Vagina (tissue), 2 donors: ENCODE results near the gene IL12RB2. TPM values are rescaled to one million over a fixed set of nuclear protein-coding genes. Genes with fewer than 3 reads are reported as not detected.

Experiments
- DNase-seq, 2 donors: peaks; one replicate each; pipeline ENCODE4 v3.0.0-alpha.2; 2017; ENCODE audit errors: extremely low spot score in 2 of 2
- H3K27ac ChIP-seq: fragments of 200-600 bp; sonication (generic); one replicate; pipeline ENCODE4 v1.5.1; 2019
- H3K27me3 ChIP-seq: fragments of 200-600 bp; sonication (generic); one replicate; pipeline ENCODE4 v1.5.1; 2019
- H3K36me3 ChIP-seq, 2 donors: fragments of 200-600 bp; sonication (generic); one replicate each; pipeline ENCODE4 v1.5.1; 2017 to 2019
- H3K4me1 ChIP-seq: fragments of 200-600 bp; sonication (generic); one replicate; pipeline ENCODE4 v1.5.1; 2019
- H3K4me3 ChIP-seq, 2 donors: fragments of 200-600 bp; sonication (generic); 1 replicate in 1 of 2; 2 replicates in 1 of 2; pipeline ENCODE4 v1.5.1; 2016 to 2019
- H3K9me3 ChIP-seq: fragments of 200-600 bp; sonication (generic); one replicate; pipeline ENCODE4 v1.5.1; 2019
- CTCF ChIP-seq, 3 experiments: fragments of 450-650 bp in 2 of 3; fragments of 200-600 bp in 1 of 3; sonication (generic) in 1 of 3; IDR thresholded peaks; one replicate each; pipeline ENCODE4 v1.5.1; 2017 to 2019; ENCODE audit warnings: antibody characterized with exemption in 3 of 3, mild to moderate bottlenecking in 2 of 3, moderate library complexity in 2 of 3
- POLR2A ChIP-seq, 2 donors: fragments of 450-650 bp; IDR thresholded peaks; one replicate each; pipeline ENCODE4 v1.6.1; 2017; ENCODE audit warnings: antibody characterized with exemption in 2 of 2, mild to moderate bottlenecking in 2 of 2, moderate library complexity in 2 of 2
- POLR2AphosphoS5 ChIP-seq, 2 donors: sonication (generic); formaldehyde crosslinking; IDR thresholded peaks; one replicate each; pipeline ENCODE4 v1.9.0; 2017; ENCODE audit warnings: antibody characterized with exemption in 2 of 2, mild to moderate bottlenecking in 2 of 2, low read depth in 1 of 2; ENCODE audit not compliant: insufficient read depth in 1 of 2
- intact Hi-C: fragments of 100-400 bp; cut with DNase I; formaldehyde crosslinking; loops from one replicate; pipeline ENCODE4 v1.15.1; 2023
- total RNA-seq: library from RNA; depleted of rRNA; stranded (reverse); fragments of >200 nt; gene quantifications from one replicate; pipeline ENCODE4 v1.2.3, GENCODE V29; 2016

Gene IL12RB2
- total RNA-seq, 1 donor from 2014 or later = 0.74 TPM

- DNase-seq = no peak
- Histone ChIP-seq H3K9me3 (no peaks in the 10 kb centered on the region), H3K36me3 (no peaks in the 10 kb centered on the region), H3K4me3 (no peak overlapping the region), H3K4me1 (no peaks in the 10 kb centered on the region), H3K27ac (no peak overlapping the region), H3K27me3 (no peaks in the 10 kb centered on the region)
- intact Hi-C loops = no loop called here
- TF ChIP-seq CTCF (IDR thresholded peaks at IDR 0.05) (no peak), POLR2A (IDR thresholded peaks at IDR 0.05) (no peak), POLR2AphosphoS5 (IDR thresholded peaks at IDR 0.05; ENCODE audit: insufficient read depth in 1 of 2, low read depth in 1 of 2) (no peak)
Observed at GRCh38 chr1:67269061-67269460, 38.6 kb upstream of the IL12RB2 start.

GRCh38 chr1:67270541-67270940, 37.1 kb upstream of the IL12RB2 start:
- H3K27me3 ChIP-seq = no peaks in the 10 kb centered on the region
- TF ChIP-seq POLR2AphosphoS5 (IDR thresholded peaks at IDR 0.05; ENCODE audit: insufficient read depth in 1 of 2, low read depth in 1 of 2) (no peak), POLR2A (IDR thresholded peaks at IDR 0.05) (no peak), CTCF (IDR thresholded peaks at IDR 0.05) (no peak)
- DNase-seq = no peak
- no peak overlapping the region for H3K4me3 ChIP-seq
- H3K4me1 ChIP-seq = no peaks in the 10 kb centered on the region
- no peaks in the 10 kb centered on the region for H3K36me3 ChIP-seq
- intact Hi-C loops = no loop called here
- no peak overlapping the region for H3K27ac ChIP-seq
- no peaks in the 10 kb centered on the region for H3K9me3 ChIP-seq

GRCh38 chr1:67273591-67273990, 34.1 kb upstream of the IL12RB2 start:
- no peaks in the 10 kb centered on the region for H3K9me3 ChIP-seq
- TF ChIP-seq CTCF (IDR thresholded peaks at IDR 0.05) (no peak), POLR2AphosphoS5 (IDR thresholded peaks at IDR 0.05; ENCODE audit: insufficient read depth in 1 of 2, low read depth in 1 of 2) (no peak), POLR2A (IDR thresholded peaks at IDR 0.05) (no peak)
- H3K27me3 ChIP-seq = no peaks in the 10 kb centered on the region
- no peak for DNase-seq
- H3K4me3 ChIP-seq = no peak overlapping the region
- no peaks in the 10 kb centered on the region for H3K4me1 ChIP-seq
- H3K27ac ChIP-seq = no peak overlapping the region
- no peaks in the 10 kb centered on the region for H3K36me3 ChIP-seq
- intact Hi-C loops = no loop called here

DNA sequence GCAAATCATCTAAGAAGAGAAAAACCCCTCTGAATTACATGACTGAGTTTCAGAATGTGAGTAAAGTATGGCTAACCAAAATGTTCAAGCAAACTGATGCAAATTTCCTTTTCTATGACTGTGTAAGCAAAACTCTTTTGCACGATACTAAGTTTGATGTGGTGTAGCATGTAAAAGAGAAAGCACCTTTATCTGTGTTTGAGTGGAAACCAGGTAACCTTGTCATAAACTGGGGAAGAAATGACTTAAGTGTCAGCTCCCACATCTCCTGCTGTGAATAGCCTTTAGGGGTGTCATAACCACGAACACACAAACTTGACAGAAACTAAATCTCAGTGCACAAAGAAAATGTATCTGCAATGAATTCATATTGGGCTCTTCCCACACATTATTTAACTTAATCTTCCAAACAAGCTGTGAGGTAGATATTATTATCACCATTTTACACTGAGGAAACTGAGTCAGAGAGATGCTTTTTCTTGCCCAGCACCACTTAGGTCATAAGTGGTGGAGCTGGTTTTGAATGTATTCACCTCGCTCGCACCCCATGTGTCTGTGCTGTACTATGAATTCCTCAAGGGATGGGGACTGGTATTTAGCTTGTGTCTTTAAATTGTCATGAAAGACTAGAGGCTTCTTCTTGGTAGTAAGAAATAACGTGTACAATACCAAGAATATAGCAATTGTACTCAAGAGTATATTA, 32.9 kb upstream of the IL12RB2 start:
- no peaks in the 10 kb centered on the region for H3K9me3 ChIP-seq
- no peak for TF ChIP-seq POLR2AphosphoS5 (IDR thresholded peaks at IDR 0.05; ENCODE audit: insufficient read depth in 1 of 2, low read depth in 1 of 2)
- no peaks in the 10 kb centered on the region for H3K4me1 ChIP-seq
- intact Hi-C loops = no loop called here
- H3K27ac ChIP-seq = no peak overlapping the region
- H3K27me3 ChIP-seq = no peaks in the 10 kb centered on the region
- no peaks in the 10 kb centered on the region for H3K36me3 ChIP-seq
- DNase-seq = no peak
- no peak overlapping the region for H3K4me3 ChIP-seq

GRCh38 chr1:67280696-67281095, 27.0 kb upstream of the IL12RB2 start:
- Histone ChIP-seq H3K27ac (no peak overlapping the region), H3K4me1 (no peaks in the 10 kb centered on the region), H3K9me3 (no peaks in the 10 kb centered on the region), H3K36me3 (no peaks in the 10 kb centered on the region), H3K27me3 (no peaks in the 10 kb centered on the region), H3K4me3 (no peak overlapping the region)
- intact Hi-C loops = no loop called here
- no peak for TF ChIP-seq CTCF (IDR thresholded peaks at IDR 0.05)
- TF ChIP-seq POLR2AphosphoS5 (IDR thresholded peaks at IDR 0.05; ENCODE audit: insufficient read depth in 1 of 2, low read depth in 1 of 2) = no peak
- TF ChIP-seq POLR2A (IDR thresholded peaks at IDR 0.05) = no peak
- DNase-seq = no peak
